ENCODE data around the gene GADD45B.
A peak's percentile ranks its signal among the peaks of the same experiment; 100 is the strongest.
"Not testable (repeated sequence)": the region's sequence is repeated elsewhere in the genome, so short reads cannot be mapped to it uniquely, and the experiment has no call there.

The GADD45B gene

DNA sequence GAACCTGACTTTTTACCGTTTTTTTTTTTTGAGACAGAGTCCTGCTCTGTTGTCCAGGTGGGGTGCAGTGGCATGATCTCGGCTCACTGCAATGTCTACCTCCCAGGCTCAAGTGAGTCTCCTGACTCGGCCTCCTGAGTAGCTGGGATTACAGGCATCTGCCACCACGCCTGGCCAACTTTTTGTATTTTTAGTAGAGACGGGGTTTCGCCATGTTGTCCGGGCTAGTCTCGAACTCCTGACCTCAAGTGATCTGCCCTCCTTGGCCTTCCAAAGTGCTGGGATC lies 6.1 kb upstream of the GADD45B start:
- DNase-seq, result not testable (repeated sequence)

DNA sequence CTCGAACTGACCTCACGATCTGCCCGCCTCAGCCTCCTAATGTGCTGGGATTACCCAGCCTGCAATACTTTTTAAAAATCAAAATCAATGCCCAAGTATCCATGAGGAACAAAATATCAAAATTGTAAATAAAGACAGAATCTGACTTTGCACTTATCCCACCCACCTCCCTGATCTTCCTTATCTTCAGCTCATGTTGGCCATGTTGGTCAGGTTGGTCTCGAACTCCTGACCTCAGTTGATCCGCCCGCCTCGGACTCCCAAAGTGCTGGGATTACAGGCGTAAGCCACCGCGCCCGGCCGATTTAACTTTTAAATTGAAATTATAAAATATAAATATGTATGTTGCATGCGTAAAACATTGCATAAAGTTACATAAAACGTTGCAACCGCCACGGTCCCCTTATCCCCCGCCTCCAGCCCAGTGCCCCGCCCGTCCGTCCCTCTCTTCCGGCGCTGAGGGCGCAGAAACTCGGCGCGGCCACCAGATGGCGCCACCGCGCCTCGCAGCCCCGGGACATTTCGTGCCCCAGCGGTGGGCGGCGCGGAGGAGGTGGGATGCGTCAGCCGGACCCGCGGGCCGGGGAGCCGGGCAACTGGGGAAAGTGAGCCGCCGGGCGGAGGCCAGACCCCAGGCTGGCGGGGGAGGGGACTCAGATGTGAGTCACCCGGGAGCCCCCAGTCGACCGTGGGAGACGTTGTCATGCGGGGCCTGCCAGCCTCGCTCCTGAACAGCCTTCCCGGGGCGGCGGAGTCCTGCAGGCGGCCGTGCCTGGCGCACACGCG lies 1.5 kb upstream of the GADD45B start:
- peak; percentile 97 for DNase-seq

DNA sequence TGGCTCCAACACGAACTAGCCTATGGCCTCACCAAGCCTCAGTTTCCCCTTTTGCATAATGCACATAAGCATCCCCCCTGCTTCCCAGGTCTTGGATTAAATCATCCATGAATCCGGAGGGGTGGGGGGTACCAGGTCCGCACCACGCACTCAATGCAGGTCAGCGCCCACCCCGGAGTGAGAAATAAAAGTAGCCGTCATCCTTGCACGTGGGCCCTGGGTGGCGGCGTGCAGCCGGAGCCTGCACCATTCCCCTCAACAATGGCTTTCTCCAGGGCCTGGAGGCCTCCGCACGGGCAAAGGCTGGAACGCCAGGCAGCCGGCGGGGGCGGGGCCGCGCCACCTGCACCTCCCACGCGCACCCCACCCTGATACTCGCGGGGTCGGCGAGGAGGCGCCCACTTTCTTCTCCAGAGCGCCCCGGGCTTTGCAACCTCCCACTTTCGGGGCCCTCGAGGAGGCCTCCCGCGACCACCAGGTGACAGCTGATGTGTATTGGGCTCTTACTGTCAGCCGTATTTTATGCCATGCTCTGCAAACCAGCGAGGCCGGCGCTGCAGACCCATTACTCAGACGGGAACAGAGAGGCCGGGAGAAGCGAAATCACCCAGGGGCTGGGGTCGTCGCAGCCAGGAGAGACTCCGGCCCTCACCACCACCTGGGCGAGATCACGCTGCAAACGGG lies 767 bp upstream of the GADD45B start:
- peak; percentile 90 for DNase-seq

DNA sequence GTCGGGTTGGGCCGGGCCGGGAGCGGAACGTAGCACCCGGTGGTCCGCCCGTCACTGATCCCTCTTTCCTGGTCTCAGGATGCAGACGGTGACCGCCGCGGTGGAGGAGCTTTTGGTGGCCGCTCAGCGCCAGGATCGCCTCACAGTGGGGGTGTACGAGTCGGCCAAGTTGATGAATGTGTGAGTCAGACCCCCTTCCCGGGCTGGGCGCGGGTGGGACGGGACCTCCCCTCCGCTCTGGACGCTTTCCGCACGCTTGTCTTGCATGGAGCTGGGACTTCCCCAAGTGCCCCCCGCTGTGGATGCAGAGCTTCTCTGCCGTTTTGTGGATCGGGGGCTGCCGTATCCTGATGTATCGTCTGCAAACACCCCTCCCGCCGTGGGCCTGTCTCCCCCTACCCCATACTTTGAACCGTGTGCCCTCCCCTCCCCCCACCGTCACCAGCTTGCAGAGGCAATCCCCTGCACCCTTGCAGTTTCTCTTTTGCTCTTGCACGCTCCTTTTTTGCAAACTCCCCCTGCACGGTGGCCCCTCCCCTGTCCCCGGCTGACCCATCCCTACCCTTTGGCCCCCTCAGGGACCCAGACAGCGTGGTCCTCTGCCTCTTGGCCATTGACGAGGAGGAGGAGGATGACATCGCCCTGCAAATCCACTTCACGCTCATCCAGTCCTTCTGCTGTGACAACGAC lies 669 bp downstream of the GADD45B start:
- peak; percentile 91 for DNase-seq

DNA sequence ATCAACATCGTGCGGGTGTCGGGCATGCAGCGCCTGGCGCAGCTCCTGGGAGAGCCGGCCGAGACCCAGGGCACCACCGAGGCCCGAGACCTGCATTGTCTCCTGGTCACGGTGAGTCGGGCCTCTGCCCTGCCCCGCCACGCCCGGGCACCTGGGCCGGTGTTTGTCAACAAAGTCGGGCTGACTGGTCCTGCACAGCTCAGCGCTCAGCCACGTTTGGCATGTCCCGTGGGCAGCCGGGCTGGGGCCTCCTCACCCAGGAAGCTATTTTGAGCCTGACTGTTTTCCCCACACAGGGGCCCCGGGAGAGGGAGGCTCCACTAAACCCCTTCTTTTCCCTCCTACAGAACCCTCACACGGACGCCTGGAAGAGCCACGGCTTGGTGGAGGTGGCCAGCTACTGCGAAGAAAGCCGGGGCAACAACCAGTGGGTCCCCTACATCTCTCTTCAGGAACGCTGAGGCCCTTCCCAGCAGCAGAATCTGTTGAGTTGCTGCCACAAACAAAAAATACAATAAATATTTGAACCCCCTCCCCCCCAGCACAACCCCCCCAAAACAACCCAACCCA lies 1.3 kb downstream of the GADD45B start:
- DNase-seq, result no peak

DNA sequence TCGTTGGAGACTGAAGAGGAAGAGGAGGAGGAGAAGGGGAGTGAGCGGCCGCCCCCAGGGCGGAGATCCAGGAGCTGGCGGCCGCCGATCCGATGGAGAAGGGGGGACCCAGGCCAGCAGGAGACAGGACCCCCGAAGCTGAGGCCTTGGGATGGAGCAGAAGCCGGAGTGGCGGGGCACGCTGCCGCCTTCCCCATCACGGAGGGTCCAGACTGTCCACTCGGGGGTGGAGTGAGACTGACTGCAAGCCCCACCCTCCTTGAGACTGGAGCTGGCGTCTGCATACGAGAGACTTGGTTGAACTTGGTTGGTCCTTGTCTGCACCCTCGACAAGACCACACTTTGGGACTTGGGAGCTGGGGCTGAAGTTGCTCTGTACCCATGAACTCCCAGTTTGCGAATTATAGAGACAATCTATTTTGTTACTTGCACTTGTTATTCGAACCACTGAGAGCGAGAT lies 1.8 kb downstream of the GADD45B start:
- DNase-seq, result peak; percentile 78

DNA sequence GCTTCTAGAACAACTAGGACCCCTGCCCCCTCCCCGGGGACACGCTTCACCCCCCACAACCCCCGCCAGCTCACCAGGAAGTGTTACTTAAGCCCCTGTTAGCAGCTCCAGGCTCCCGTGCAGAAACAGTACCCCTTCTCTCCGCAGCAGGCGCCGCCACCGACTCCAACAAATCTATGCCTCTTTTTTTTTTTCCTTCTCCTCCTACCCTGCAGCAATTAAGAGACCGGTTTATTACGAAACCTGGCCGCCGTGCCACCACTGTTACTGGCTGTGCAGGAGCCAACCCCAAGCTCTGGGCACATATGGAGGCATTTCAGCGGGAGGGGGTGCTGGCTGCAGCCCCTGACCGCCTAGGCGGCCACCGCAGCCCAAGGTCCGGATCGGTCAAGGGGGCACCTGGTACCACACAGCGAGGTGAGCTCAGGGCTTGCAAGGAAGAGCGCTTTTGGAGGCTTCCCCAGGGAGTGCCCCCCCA lies 2.4 kb downstream of the GADD45B start:
- DNase-seq, result no peak

DNA sequence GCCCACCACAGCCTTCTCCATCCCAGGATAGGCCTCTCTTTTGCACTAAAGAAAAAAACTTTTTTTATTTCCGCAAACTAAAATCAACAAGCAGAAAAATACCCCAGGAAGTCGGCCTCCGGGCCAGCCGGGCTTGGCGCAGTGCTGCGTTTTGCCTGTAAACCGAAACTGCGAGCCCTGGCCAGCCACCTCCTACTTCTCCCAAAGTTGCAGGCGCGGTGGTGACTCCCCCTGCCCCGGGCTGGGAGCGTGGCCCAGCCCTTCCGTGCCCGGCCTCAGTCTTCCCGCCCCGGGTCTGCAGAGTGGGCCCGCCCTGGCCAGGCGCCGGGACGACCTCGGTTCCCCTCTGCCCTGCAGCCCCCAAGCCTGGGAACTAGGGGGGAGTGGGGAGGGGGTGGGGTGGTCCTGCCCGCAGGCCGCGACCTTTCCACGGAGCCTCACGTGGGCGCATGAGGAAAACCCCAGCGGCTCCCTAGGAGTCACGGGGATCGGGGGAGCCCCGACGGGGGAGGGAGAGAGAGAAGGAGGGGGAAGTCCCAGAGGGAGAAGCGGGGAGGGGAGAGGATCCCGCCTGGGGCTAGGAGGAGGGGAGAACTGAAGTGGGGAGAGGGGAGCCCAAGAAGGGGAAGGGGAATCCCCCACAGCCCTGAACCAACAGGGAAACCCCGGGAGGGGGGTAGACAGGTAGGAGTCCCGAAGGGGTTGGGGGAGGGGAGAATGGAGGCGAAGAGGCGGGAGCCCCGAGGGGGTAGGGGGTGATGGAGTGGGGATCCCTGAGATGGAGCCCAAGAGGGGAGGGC lies 3.0 kb downstream of the GADD45B start:
- peak; percentile 88 for DNase-seq

DNA sequence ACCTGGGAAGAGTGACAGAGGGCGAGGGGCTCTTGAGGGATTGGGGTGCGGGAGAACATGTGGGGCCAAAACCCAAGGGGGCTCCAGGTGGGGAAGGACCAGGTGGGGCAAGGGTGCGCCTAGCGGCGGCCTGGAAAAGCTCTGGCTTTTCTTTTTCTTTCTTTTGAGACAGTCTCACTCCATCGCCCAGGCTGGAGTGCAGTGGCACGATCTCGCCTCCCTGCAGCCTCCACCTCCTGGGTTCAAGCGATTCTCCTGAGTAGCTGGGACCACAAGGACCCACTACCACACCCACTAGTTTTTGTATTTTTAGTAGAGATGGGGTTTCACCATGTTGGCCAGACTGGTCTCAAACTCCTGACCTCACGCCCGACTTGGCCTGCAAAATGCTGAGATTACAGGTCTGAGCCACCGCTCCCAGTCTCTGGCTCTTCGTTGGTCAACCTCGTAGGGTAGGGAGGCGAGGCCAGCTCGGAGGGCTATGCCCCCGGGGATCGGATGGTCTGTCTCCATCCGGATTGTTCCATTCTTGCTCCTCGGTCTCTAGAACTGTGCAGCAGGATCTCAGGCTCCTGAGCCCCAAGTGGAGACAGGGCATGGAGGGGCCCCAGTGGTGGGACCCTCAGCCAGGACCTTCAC lies 3.7 kb downstream of the GADD45B start:
- no peak for DNase-seq

DNA sequence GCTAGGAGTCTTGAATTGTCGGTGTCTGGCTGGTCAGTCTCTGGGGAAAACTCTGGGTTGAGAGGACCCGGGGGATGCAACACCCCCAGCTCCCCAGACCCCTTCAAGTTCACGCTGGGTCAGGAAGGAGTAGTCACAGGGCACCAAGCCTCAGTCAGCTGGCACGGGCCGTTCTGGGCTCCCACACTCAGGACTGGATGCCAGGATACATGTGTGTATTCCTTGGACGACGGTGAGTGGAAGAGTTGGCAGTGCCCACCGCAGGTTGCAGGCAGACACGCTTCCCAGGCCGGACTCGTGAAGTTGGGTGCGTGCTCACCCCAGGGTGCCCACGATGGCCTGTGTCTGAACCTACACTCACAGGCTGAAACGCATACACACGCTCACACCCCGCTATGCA lies 5.5 kb downstream of the GADD45B start:
- DNase-seq, result no peak

DNA sequence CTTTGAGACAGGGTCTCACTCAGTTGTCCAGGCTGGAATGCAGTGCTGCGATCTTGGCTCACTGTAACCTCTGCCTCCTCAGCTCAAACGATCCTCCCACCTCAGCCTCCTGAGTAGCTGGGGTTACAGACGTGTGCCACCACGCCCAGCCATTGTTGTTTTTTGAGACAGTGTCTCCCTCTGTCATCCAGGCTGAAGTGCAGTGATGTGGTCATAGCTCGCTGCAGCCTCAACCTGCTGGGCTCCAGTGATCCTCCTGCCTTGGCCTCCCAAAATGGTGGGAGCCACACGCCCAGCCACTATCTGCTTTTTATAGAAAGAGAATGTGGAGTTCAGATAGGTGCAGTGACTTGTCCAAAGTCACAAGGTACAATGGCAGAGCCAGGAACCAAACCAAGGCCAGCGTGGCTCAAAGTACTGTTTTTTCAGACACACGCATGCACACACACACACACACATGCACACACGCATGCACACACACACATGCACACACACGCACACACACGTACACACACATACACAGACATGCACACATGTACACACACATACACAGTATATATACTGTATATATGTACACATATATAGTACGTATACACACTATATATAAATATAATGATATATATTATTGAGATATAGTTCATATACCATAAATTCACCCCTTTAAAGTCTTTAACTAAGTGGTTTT lies 6.6 kb downstream of the GADD45B start:
- no peak for DNase-seq

DNA sequence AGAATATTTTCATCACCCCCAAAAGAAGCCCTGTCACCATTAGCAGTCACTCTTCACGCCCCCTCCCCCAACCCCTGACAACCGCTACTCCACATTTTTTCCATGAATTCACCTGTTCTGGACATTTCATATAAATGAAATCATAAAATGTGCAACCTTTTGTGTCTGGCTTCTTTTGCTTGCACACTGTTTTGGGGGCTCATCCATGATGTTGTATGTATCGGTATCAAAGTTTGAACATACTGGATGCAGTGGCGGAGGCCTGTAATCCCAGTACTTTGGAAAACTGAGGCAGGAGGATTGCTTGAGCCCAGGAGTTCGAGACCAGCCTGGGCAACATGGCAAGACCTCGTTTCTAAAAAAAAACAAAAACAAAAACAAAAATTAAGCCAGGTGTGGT lies 7.2 kb downstream of the GADD45B start:
- no peak for DNase-seq

DNA sequence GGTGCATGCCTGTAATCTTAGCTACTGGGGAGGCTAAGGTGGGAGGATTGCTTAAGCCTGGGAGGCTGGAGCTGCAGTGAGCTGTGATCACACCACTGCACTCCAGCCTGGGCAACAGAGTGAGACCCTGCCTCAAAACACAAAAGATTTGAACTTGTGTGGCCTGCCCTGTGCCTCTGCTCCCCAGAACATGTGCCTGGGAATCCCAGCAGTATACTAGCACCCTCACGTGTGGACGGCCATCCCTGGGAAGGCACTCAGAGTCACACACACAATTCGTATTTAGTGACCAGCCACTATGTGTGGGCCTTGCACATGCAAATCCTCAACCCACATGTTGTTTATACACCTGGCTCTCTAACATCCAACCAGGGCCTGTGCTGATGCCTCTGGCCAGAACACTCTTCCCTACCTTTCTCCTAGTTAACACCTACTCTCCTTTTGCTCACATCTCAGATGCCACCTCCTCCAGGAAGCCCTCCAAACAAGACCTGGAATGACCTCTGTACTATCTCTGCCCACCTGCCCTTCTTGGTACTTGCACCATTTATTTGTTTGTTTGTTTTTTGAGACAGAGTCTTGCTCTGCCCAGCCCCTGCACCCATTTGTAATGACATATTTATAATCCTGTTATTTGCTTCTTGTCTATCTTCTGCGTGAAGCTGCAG lies 7.7 kb downstream of the GADD45B start:
- DNase-seq, result no peak

DNA sequence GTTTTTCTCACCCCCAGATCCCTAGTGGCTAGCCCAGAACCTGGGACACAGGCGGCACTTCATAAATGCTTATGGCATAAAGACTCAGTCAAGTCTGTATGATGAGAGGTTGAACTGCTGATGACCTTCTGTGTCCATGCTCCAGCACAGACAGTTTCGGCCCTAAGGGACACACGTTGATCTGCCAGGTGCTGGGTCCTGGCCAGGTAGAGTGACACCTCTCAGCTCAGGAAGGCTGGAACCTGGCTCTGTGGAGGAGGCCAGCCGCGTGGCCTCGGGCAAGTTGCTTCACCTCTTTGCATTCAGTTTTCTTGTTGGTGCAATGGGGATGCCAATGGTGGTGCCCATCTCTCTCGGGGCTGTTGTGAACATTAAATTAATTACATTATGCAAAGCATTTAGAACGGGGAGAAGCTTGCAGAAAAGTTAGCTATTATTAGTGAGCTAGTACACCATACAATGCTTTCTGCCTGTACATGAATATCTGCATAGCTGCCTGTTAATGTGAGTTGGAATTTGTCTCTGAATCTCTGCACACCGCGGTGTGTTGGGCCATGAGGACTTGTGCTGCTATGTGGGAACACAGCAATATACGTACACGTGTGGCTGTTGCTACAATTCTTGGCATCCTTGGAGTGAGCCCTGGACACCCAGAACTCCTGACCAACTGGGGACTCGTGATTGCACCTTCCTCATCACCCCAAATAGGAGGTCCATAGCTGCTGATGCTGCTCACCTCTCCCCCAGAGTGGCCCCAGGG lies 8.4 kb downstream of the GADD45B start:
- no peak for DNase-seq

DNA sequence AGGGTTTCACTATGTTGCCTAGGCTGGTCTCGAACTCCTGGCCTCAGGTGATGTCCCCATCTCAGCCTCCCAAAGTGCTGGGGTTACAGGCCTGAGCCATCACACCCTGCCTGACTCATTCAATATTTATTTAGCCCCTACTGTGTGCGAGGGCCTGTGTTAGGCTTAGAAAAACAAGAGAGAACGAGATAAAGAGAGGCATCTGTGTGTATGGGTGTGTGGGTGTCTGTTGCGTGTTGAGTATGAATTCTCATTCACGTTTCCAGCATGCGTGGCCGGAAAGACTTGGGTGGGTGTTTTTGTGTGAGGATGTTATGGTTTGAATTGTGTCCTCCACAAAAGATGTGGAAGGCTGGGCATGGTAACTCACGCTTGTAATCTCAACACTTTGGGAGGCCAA lies 9.5 kb downstream of the GADD45B start:
- DNase-seq, result no peak

DNA sequence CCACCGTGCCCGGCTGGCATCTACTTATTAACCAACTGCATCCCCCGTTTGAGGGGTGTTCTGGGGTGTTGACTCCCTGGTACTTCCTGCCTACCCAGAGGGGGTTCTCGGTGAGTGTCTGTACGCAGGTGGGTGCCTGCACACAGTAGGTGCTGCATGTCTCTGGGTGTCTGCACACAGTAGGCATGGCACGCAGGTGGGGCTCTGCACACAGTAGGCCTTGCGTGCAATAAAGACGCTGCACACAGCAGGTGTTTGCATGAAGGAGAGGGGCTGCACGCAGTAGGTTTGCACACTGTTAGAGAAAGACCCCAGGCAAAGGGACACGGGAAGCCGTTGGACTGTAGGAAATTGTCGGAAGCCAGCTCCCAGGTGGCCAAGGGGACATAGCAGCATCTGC lies 11.2 kb downstream of the GADD45B start:
- DNase-seq, result no peak

DNA sequence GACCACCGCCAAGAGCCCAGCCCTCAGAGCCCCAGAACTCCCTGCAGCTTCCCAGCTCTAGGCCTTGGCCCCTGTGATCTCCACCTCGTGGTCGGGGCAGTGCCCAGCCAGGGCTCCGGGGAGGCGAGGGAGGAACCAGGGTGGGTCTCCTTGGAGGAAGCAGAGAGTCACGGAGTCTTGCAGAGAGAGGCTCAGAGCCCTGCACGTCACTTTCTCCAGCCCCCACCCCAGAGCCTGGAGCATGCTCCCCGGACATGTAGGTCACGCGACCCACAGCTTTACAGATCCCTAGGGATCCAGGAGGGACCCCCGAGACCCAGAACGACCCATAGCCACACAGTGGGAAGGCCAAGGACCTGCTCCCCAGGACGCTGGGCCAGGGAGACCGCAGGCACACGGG lies 11.9 kb downstream of the GADD45B start:
- no peak for DNase-seq

DNA sequence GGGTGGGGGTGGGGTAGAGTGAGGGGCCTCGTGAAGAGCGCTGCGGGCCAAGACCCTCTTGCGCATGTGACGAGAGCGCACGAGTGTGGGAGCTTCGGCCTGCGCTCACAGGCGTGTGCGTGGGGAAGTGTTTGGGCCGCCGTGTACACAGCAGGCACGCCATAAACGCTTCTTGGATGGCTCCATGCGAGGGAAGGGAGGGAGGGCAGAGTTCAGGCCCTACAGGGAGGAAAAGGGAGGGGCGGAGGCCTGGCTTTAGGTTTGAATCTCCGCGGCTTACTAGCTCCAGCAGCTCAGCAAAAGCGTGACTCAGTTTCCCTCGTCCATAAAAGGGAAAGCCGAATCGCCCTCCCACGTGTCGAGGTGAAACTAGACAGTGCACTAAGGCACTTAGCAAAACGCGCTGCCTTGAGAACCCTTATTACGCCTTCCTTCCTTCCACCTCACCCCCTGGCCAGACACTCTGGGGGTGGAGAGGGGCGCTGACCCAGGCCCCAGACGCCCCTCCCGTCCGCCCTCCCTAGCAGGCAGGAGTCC lies 12.5 kb downstream of the GADD45B start:
- no peak for DNase-seq

DNA sequence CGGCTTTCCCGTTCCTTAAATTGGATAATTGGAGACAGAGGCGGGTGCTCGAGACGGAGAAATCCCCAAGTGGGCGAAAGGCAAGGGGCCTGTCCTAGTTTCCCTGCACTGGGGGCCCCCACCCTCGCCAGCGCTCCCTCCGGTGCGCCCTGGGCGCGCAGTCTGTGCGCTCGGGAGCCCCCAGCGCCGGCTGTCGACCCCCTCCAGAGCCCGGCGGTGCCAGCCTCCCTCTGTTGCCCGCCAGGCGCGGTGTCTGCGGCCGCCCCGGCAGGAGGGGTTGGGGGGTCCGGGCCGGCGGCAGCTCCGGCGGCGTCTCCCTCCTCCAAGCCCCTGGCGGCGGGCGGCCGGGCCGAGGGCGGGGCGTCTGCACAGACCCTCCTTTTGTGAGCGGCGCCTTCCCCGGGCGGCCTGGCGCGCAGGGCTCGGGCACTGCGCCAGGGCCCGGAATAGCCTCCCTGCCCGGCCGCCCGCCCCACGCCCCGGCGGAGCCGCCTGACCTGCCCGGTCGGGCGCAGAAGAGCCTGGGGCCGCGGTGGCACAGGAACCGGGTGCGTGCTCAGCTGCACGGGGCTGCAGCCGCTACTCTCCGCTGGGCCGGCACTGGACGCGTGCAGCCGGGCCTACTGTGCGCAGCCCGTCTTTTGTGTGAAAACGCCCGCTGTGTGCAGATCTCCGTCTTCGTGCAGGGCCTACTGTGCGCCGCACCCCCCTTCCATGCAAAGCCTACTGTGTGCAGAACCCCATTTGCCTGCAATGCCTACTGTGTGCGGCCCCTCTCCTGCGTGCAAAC lies 13.2 kb downstream of the GADD45B start:
- DNase-seq, result peak; percentile 68
